Loucy (cell line): ENCODE measurements around the gene PCIF1.

Experiments
- H2AFZ ChIP-seq: fragments of 200-600 bp; sonication (generic); 2 replicates; pipeline ENCODE4 v1.6.0; 2016; ENCODE audit warnings: antibody characterized with exemption, mild to moderate bottlenecking, low read length, moderate library complexity
- H3F3A ChIP-seq: fragments of 200-600 bp; 2 replicates; pipeline ENCODE4 v1.6.0; 2016; ENCODE audit warnings: antibody characterized with exemption, low read depth, mild to moderate bottlenecking
- H3K27me3 ChIP-seq: fragments of 200-600 bp; sonication (generic); 2 replicates; pipeline ENCODE4 v1.6.1; 2014; ENCODE audit warnings: low read length, mild to moderate bottlenecking; ENCODE audit not compliant: insufficient read depth, poor library complexity, severe bottlenecking
- H3K36me3 ChIP-seq: fragments of 200-600 bp; sonication (generic); 2 replicates; pipeline ENCODE4 v1.6.1; 2016; ENCODE audit warnings: low read length; ENCODE audit not compliant: insufficient read depth
- H3K4me1 ChIP-seq: fragments of 200-600 bp; sonication (generic); 2 replicates; pipeline ENCODE4 v1.5.1; 2014; ENCODE audit warnings: low read length, mild to moderate bottlenecking; ENCODE audit not compliant: insufficient read depth, poor library complexity, severe bottlenecking
- H3K4me2 ChIP-seq: fragments of 200-600 bp; sonication (generic); 2 replicates; pipeline ENCODE4 v1.6.0; 2014; ENCODE audit warnings: antibody characterized with exemption, low read length, low read depth, mild to moderate bottlenecking; ENCODE audit not compliant: poor library complexity, severe bottlenecking
- H3K4me3 ChIP-seq: fragments of 200-600 bp; sonication (generic); 2 replicates; pipeline ENCODE4 v1.5.1; 2014; ENCODE audit warnings: low read length, mild to moderate bottlenecking, mixed read lengths; ENCODE audit not compliant: poor library complexity, severe bottlenecking
- H3K79me2 ChIP-seq: fragments of 200-600 bp; sonication (generic); 2 replicates; pipeline ENCODE4 v1.6.1; 2014; ENCODE audit warnings: low read length; ENCODE audit not compliant: insufficient read depth
- H3K9ac ChIP-seq: fragments of 200-600 bp; sonication (generic); 2 replicates; pipeline ENCODE4 v1.6.0; 2014; ENCODE audit warnings: mild to moderate bottlenecking, low read depth, low read length, moderate library complexity; ENCODE audit not compliant: poor library complexity, severe bottlenecking
- H3K9me2 ChIP-seq: fragments of 200-600 bp; sonication (generic); replicated peaks from 2 replicates; pipeline ENCODE4 v1.6.1; 2016; ENCODE audit warnings: low read depth, low read length, mixed read lengths
- H3K9me3 ChIP-seq: fragments of 200-600 bp; sonication (generic); 2 replicates; pipeline ENCODE4 v1.6.1; 2014; ENCODE audit warnings: mild to moderate bottlenecking, antibody characterized with exemption, low read length, low read depth; ENCODE audit not compliant: insufficient read depth
- H4K20me1 ChIP-seq: fragments of 200-600 bp; sonication (generic); 2 replicates; pipeline ENCODE4 v1.6.0; 2014; ENCODE audit warnings: antibody characterized with exemption, low read length, mild to moderate bottlenecking; ENCODE audit not compliant: insufficient read depth, poor library complexity, severe bottlenecking
- EZH2phosphoT487 ChIP-seq: fragments of 200-600 bp; IDR thresholded peaks from 2 replicates; pipeline ENCODE4 v1.6.1; 2018; ENCODE audit warnings: antibody characterized with exemption, mild to moderate bottlenecking, moderate library complexity, borderline replicate concordance
- TF ChIP-seq, protein P1 (sequence below): fragments of 200-600 bp; sonication (generic); conservative IDR thresholded peaks from 2 replicates; pipeline ENCODE4 v1.5.1; 2014; ENCODE audit warnings: mild to moderate bottlenecking, antibody characterized with exemption, low read length

Gene PCIF1

GRCh38 chr20:45894797-45895196 is 39.7 kb upstream of the PCIF1 start:
- Histone ChIP-seq H3K4me2 (no peak overlapping the region), H3F3A (no peaks in the 10 kb centered on the region), H3K9ac (no peak overlapping the region), H4K20me1 (no peaks in the 10 kb centered on the region), H3K36me3 (no peaks in the 10 kb centered on the region), H3K27me3 (no peaks in the 10 kb centered on the region), H3K4me1 (peaks cover 15% of the 10 kb centered on the region), H3K9me3 (no peaks in the 10 kb centered on the region), H2AFZ (no peak overlapping the region), H3K79me2 (0 out of 2 replicates have a peak, but pooled peaks cover 4% of the 10 kb centered on the region), H3K4me3 (no peak overlapping the region), H3K9me2 (no peaks in the 10 kb centered on the region)
- TF ChIP-seq, protein P1, sequence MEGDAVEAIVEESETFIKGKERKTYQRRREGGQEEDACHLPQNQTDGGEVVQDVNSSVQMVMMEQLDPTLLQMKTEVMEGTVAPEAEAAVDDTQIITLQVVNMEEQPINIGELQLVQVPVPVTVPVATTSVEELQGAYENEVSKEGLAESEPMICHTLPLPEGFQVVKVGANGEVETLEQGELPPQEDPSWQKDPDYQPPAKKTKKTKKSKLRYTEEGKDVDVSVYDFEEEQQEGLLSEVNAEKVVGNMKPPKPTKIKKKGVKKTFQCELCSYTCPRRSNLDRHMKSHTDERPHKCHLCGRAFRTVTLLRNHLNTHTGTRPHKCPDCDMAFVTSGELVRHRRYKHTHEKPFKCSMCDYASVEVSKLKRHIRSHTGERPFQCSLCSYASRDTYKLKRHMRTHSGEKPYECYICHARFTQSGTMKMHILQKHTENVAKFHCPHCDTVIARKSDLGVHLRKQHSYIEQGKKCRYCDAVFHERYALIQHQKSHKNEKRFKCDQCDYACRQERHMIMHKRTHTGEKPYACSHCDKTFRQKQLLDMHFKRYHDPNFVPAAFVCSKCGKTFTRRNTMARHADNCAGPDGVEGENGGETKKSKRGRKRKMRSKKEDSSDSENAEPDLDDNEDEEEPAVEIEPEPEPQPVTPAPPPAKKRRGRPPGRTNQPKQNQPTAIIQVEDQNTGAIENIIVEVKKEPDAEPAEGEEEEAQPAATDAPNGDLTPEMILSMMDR: no peak
- no peak for TF ChIP-seq EZH2phosphoT487

GRCh38 chr20:45896641-45897161 is 37.8 kb upstream of the PCIF1 start:
- H3K36me3 ChIP-seq: no peaks in the 10 kb centered on the region
- H3K9me3 ChIP-seq: no peaks in the 10 kb centered on the region
- no peak overlapping the region for H3K9ac ChIP-seq
- H3K4me3 ChIP-seq: no peak overlapping the region
- no peak for TF ChIP-seq EZH2phosphoT487
- TF ChIP-seq, protein P1: no peak
- H4K20me1 ChIP-seq: no peaks in the 10 kb centered on the region
- no peak overlapping the region for H2AFZ ChIP-seq
- no peaks in the 10 kb centered on the region for H3K27me3 ChIP-seq
- H3K4me1 ChIP-seq: peaks cover 11% of the 10 kb centered on the region
- H3K9me2 ChIP-seq: no peaks in the 10 kb centered on the region
- H3F3A ChIP-seq: no peaks in the 10 kb centered on the region
- H3K4me2 ChIP-seq: no peak overlapping the region
- no peaks in the 10 kb centered on the region for H3K79me2 ChIP-seq

DNA sequence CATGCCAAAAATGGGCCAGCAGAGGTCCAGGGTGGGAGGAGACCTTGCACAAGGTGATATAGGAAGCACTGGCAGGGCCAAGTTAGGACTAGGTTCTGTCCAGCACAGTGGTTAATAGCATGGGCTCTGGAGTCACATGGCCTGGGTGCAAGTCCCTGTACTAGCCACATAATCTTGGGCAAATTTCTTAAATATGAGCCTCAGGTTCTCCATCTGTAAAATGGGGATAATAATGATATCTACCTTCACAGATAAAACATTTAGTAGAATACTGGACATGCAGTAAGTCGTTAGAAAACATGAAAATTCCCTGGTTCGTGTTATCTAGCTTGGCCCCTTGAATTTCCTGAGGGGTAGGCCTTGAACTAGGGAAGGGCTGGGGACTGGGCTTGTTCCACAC is 37.2 kb upstream of the PCIF1 start:
- no peaks in the 10 kb centered on the region for H4K20me1 ChIP-seq
- H3K9me2 ChIP-seq: no peaks in the 10 kb centered on the region
- H3K4me1 ChIP-seq: peaks cover 5% of the 10 kb centered on the region
- no peak overlapping the region for H3K4me2 ChIP-seq
- no peaks in the 10 kb centered on the region for H3K36me3 ChIP-seq
- H3K79me2 ChIP-seq: no peaks in the 10 kb centered on the region
- no peaks in the 10 kb centered on the region for H3K9me3 ChIP-seq
- TF ChIP-seq, protein P1: no peak
- no peak for TF ChIP-seq EZH2phosphoT487
- H3K4me3 ChIP-seq: no peak overlapping the region
- H2AFZ ChIP-seq: no peak overlapping the region
- H3F3A ChIP-seq: no peaks in the 10 kb centered on the region
- H3K27me3 ChIP-seq: no peaks in the 10 kb centered on the region
- no peak overlapping the region for H3K9ac ChIP-seq
